CD4-positive, alpha-beta T cell treated with Interleukin-15 for 1 hour (primary cell): ENCODE results near the gene AGPAT2.

Source experiments
- DNase-seq: peaks from one replicate; pipeline ENCODE4 v3.0.0-alpha.2; 2020

The AGPAT2 gene

DNA sequence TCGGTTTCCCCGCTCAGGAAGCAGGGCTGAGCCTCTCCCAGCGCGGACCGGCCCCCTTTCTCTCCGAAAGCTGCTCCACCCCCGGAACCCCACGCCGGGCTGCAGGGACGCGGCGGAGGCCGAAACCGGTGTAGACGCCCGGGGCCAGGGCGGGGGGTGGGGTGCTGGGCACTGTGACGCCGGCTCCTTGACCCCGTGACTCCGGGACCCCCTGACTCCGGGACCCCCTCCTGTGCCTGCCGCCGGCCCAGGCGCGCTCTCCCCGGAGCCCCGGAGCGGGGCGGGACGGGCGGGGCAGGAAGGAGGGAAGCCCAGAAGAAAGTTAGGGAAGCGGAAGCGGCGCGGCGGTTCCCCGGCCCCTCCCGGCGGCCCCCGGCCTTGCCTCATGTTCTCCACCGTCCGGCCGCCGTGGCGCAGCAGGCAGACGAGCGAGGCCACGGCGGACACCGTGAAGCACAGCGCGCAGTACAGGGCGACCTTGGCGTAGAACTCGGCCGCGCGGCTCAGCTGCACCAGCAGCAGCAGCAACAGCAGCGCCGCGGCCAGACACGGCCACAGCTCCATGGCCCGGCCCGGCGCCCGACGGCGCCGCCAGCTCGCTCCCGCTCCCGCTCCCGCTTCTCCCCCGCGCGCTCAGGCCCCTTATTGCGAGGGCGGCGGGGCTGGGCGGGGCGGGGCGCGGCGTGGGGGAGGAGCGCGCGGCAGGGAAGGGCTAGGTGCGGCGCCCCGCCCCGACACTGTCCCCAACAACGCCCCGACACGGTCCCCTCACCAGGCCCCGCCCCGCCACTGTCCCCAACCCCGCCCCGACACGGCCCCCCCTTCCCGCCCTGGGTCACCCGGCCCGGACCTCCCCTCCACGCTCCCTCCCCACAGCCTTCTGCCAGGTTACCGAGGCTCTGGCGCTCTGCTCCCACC is at the start of gene AGPAT2:
Gene AGPAT2 (minus strand): TSS at position 664 of the 918 bp plus-strand sequence. CDS start 100 bp downstream, at position 564.
- peak; percentile 75 for DNase-seq

DNA sequence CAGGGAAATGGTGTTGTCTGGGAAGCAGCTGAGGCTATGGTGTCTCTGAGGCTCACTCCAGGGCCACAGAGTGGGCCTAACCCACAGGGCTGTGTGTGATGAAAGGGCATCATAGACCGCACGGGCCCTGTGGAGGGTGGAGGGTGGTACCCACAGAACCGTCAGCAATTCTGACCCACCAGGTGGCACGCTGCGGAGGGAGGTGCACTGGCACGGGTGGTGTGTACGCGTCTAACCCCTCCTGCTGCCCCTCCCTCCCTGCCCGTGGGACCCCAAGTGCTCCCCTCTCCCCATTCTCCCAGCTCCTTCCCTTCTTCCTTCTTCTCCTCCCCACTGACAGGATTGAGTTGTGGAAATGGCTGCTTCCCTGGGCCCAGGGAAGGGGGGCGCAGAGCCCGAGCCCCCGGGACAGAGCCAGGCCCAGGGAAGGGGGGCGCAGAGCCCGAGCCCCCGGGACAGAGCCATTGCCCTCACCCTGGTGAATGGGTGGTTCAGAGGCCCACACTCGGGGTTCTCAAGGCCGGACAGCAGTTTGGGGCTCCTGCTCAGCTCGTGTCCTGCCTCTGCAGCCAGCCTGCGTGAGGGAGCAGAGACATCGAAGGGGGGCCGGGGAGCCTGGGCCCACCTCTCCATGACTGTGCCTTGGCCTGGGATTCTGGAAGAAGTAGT is 48.7 kb upstream of the AGPAT2 start:
- no peak for DNase-seq

DNA sequence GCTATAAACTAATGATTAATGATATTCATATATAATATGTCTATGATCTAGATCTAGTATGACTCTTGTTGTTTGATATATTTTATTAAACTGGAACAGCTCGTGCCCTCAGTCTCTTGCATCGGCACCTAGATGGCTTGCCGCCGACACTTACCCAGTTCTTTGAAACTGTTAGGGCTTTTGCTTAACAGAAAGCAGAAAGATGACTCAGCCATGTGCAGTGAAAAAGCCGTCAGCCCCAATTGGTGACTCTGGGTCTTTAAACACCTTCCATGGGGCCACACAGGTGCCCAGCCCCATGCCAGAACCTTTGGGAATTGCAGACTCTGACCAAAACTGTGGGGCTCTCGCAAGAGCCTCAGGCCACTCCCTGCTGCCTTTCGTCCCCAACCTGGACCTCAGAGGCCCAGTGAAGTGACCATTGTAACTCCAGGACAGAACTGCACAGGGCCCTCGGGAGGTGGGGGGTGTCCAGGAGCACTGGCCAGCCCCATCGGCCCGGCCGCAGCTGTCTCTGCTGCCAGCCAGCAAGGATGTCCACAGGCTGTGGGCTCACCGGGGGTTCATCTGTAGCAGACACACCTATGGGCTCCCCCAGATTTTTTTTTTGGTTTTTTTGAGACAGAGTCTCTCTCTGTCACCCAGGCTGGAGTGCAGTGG is 47.7 kb upstream of the AGPAT2 start:
- no peak for DNase-seq

DNA sequence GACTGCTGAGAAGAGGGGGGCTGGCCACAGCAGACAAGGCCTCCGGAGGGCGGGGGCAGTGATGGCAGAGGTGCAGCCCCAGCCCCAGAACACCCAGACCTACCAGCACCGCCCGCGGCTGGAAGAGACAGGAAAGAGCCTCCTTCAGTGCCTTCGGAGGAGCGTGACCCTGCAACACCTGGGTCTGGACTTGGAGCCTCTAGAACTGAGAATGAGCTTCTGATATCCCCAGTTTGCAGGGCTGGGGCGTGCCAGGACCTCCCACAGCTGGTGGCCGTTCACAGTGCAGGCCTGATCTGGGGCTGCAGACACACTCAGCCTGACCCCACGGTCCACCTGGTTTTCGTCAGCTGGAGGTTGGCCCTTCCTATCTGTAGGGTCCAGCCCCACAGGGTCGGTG is 46.4 kb upstream of the AGPAT2 start:
- no peak for DNase-seq

DNA sequence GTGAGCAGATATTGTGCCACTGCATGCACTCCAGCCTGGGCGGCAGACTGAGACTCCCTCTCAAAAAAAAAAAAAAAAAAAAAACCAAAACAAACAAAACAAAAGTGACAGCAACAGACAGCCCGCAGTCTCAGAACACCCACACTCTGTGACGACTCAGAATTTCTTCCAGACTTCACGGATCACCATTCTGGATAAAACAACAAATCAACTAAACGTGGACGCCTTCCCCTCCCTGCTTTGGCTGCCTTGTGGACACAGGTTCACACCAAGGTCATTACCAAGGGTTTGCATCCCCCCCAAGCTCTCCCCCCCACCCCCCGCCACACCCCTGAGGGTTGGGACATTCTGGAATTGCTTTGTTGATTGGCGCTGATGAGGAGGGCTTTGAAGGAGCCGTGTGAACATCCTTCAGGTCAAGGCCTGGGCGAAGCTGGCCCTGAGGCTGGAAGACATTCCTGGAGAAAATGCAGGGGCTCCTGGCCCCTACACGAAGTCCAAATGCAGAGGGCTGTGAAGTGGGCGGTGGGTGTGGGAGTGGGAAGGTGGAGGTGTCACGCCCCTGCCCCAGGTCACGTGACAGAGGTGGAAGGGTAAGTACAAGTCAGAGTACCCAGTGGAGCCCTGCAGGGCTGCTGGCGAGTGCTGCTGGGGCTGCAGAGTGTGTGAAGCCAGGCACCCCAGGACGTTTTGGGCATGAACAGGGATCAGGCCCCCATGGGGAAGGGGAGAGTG is 45.4 kb upstream of the AGPAT2 start:
- no peak for DNase-seq

DNA sequence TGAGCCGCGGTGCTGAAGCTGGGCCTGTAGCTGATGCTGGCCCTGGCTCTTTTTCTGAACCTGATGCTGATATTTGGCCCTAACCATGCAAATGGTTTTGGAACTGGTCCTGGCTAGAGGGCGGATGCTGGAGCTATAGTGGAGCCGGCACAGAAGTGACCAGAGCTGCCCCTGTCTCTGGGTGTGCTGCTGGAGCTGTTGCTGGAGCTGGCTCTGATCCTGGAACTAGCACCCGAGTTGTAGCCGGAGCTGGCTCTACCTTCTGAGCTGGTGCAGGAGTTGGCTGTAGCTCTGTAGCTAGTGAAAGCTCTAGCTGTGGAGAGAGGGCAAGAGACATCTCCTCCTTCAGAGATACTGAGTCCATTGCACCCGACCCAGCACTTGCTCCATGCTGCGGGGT is 42.7 kb upstream of the AGPAT2 start:
- DNase-seq, result no peak

DNA sequence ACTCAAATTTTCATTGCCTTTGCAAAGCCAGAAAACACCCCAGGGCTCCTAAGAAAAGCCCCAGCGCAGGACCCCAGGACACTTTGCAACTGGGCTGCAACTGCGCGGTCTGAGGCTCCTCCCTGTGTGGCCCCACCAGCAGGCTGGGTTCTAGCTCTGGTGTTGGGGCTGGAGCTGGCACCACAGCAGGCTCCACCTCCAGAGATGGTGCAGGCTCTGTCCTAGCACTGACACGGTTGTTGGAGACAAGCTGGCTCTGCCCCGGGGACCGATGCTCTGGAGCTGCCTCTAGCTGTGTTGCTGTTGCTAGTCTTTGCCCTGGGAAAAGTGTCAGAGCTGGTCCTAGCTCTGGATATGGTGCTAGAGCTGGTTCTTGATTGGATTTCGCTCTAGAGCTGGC is 41.9 kb upstream of the AGPAT2 start:
- no peak for DNase-seq

DNA sequence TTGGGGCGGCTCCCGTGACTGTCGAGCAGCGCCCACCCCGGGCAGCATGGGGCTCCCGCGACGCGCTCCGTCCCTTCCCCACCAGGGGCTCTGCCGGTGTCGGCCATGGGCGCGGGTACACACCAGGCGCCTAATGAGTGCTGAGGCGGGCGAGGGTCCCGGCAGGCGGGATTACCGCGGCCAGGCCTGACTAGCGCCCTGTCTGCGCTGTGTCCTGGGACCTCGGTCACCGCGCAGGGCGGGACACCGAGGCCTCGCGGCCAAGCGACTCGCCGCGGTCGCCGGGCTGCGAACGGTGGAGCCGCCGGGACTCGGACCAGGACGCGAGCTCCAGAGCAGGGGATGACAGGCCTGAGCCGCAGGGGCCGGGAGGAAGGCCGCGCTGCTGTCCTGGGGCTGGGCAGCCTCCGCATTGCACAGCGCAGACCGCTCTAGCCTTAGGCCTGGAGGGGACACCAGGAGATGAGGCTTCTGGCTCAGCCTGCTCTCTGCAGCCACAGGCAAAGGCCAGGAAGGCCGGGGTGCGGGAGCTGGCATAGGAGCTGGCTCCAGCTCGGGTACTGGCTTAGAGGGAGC is 41.4 kb upstream of the AGPAT2 start:
- DNase-seq, result no peak

DNA sequence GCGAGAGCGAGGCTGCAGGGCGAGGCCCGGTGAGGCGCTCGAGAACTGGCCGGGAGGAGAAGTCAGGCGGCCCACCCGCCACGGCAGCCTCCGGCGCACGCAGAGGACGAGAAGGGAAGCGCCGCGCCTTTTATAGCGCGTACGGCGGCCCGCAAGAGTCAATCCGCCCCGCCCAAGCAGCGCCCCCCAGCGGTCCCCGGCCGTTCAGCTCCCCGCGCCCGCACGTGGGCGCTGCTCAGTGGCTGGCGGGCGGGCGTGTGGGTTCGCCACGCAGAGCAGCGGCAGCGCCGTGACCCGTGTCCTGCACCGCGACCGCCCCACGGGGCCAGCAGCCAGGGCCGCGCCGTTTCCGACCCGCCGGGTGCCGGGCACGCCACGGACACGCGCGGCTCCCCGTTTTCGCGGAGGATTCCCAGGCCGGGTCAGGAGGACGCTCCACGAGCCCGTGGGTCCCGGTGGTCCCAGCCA is 40.9 kb upstream of the AGPAT2 start:
- peak; percentile 90 for DNase-seq

DNA sequence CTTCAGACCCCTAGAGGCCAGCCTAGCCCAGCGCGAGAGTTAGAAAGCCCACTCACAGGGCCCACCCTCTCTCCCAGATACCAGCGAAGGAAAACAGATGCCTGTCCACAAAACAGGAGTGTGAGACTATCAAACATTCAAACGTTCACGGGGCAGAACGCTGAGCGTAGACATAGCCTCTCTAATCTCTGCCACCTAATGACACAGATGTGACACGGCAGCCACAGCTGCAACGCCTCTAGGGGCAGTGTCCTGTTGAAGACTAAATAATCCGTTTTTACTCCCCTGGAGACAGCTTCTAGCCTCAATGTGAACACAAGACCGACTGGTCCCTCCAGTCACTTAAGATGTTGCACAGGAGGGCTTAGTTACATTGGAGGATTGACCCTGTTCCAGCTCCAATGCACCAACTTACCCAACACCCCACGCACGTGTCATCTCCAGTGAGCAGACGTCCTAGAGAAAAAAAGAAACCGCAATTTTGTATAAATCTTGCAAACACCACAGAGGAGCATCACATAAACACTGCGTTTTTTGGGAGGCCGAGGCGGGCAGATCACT is 39.5 kb upstream of the AGPAT2 start:
- peak; percentile 52 for DNase-seq

DNA sequence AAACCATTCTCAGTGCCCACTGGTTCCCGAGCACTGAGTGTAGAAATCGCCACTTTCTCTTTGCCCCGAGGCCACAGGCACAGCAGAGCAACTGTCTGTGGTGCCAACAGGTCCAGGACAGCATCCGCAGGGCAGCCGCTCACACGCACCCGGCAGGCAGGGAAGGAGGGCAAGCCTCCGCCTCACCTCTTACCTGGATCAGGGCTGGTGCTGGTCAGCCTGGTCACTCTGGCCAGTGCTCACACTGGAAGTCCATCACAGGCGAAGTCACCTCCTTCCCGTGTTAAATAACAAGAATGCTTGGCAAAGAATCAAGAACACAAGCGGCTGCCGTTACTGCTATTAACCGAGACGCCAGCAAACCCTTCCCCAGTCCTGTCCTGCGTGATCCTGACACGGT is 38.9 kb upstream of the AGPAT2 start:
- DNase-seq, result no peak

DNA sequence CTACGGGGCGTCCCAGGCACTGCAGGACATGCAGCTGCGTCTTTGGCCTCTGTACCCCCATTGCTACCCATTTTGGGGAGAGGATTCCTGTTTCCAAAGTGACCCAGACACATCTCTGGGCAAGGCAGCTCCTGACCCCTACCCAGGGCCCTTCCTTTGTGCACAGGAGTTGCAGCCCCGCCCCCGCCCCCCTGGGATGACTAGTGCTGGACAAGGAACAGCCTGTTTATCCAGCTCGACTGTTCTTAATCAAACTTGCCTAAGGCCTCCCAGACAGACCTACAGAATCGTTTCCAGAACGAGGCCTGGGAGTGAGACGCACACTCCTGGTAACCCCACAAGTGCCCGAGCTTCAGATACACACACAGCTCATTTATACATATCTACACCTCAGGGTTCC is 38.4 kb upstream of the AGPAT2 start:
- DNase-seq, result no peak

DNA sequence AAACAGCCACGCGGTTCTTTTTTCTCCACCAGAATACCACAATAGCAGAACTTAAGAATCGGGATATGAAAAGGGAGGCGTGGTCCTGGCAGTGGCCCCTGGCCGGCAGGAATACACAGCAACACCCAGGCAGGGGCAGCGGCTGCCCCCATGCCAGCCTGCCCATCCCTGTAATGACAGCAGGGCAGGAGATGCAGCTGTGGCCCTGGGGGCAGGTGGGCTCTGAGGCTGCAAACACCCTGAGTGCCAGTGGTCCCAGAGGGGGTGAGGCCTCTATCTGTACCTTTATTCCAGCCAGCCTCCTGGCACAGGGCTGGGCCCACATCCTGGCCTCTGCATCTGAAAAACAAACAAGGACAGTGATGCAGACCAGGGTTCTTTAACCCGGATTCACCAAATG is 37.5 kb upstream of the AGPAT2 start:
- DNase-seq, result no peak

DNA sequence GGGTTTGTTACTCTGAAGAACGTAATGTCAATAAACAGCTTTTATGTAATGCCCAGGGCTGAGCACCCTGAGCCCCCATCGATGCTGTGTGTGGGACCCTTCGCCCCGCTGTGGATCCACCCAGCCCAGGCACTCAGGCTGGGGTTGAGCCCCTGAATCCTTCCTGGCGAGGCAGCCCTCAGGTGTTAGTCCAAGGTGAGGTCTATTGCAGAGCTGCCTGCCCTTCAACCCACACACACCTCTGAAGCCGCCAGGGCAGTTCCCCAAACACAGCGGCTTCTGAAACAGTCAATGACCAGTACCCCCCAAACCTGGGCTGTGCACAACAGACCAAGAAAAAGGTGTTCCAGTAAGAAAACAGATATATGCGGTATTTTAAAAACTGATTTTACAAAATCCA is 36.7 kb upstream of the AGPAT2 start:
- no peak for DNase-seq

DNA sequence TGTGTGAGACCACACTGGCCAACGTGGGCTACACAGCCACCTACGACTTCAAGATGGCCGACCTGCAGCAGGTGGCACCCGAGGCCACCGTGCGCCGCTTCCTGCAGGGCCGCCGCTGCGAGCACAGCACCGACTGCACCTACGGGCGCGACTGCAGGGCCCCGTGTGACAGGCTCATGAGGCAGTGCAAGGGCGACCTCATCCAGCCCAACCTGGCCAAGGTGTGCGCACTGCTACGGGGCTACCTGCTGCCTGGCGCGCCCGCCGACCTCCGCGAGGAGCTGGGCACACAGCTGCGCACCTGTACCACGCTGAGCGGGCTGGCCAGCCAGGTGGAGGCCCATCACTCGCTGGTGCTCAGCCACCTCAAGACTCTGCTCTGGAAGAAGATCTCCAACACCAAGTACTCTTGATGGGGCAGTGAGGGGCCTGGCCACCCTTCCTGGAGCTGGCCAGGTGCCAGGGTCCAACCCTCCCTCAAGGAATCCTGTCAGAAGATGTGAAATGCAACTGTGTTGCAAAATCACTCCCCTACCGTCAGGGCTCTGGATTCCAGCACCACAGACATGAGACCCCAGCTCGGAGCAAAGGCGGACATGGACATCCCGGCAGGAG is 36.2 kb upstream of the AGPAT2 start:
- no peak for DNase-seq

DNA sequence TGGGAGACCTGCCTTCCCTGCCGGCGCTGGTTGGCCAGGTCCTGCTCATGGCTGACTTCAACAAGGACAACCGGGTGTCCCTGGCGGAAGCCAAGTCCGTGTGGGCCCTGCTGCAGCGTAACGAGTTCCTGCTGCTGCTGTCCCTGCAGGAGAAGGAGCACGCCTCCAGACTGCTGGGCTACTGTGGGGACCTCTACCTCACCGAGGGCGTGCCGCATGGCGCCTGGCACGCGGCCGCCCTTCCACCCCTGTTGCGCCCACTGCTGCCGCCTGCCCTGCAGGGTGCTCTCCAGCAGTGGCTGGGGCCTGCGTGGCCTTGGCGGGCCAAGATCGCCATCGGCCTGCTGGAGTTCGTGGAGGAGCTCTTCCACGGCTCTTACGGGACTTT is 35.7 kb upstream of the AGPAT2 start:
- no peak for DNase-seq

DNA sequence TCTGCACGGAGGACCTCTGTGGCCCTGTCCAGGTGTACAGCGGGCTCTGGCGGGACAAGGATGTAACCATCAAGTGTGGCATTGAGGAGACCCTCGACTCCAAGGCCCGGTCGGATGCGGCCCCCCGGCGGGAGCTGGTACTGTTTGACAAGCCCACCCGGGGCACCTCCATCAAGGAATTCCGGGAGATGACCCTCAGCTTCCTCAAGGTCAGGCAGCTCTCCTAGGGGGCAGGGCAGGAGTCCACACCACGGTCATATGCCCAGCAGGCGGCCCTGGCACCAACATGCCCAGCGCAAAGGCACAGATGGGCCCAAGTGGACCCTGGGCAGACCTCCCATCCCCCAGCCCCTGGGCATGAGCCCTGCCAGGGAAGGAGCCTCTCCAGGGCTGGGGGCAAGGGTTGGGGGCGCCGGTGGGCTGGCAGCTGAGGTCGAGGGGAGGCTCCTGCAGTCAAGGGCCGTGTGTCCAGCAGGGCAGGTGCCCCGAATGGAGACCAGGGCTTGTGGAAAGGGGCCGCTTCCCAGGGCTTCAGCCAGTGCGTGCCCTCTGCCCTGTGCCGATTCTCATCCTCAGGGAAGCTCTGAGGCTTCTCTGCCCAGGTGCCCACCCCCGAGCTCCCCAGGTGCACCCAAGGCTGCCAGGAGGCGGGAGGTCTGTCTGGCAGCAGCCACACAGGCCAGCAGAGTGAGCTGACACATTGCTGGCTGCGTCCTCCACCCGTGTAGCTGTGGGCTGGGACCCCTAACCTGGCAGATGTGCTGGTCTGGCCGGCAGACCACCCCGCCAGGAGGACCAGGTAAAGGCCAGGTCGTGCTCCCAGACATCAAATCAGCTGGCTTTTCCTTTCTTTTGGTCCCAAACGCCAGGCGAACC is 35.1 kb upstream of the AGPAT2 start:
- DNase-seq, result no peak

DNA sequence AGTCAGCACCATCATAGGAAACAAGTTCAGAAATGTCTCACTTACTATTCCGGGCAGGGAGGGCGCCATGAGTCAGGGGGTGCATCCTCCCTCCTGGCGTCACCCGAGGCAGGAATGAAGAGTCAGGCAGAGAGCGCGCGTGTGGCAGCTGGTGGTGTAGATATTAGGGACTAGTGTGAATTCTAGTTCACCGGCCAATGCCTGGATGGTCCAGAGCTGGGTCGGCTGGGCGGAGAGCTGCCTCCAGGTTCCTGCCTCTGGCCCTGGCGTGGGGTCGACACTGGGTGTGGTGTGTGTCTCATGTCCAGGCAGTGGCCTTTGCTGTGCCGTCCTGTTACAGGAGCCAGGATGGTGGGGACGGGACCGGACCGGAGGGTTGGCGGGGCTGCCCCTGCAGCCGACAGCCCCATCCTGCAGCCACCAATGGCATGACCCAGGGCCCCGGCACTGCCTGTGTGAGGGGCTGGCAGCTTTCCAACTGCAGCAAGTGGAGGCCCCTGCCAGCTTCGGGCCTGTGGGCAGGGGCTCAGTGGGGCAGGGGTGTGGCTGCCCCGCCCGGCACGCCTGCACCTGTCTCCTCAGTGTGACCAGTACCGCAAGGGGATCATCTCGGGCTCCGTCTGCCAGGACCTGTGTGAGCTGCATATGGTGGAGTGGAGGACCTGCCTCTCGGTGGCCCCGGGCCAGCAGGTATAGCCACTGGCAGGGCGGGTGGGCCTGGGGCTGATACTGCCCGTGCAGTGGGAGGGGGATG is 34.3 kb upstream of the AGPAT2 start:
- no peak for DNase-seq

DNA sequence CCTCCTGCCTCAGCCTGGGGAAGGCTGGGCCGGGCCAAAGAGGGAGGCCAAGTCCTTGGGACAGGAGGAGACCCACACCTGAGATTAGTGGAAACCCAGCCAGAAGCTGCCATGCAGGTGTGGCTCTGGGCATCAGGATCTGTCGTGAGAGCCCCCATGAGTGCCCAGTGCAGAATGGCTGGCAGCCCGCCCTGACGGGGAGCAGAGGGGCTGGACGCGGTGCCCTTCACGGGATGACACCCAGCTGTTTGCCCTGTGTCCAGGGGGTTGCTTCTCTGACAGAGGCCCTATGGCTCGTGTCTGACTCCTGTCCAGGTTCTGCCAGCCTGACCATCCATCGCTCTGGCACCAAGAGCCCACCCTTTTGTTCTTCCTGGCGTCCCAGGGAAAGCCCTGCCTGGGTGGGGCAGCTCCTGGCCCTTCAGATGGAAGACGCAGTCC is 33.7 kb upstream of the AGPAT2 start:
- no peak for DNase-seq
